ENCODE measurements around the gene UQCRHL. TPM values are rescaled to one million over a fixed set of nuclear protein-coding genes. Genes with fewer than 3 reads are reported as not detected.

Gene UQCRHL
- 1.4 and 2.3 TPM in 2 replicates for total RNA-seq

DNA sequence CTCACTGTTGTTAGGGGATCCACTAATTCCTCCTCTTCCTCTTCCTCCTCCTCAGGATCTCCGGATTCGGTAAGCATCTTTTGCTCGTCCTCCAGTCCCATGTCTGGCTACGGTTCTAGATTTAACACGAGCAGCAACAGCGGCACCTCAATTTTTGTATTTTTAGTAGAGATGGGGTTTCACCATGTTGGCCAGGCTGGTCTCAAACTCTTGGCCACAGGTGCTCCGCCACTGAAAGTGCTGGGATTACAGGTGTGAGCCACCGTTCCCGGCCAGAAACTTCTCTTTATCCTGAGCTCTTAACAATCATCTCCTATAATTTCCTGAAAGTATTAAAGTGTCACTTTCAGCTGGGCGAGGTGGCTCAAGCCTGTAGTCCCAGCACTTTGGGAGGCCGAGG lies at the start of gene UQCRHL:
Gene UQCRHL, minus strand, starts transcription at position 101 of the 400 bp plus-strand sequence. Its CDS starts 0 bp downstream, at position 101.

DNA sequence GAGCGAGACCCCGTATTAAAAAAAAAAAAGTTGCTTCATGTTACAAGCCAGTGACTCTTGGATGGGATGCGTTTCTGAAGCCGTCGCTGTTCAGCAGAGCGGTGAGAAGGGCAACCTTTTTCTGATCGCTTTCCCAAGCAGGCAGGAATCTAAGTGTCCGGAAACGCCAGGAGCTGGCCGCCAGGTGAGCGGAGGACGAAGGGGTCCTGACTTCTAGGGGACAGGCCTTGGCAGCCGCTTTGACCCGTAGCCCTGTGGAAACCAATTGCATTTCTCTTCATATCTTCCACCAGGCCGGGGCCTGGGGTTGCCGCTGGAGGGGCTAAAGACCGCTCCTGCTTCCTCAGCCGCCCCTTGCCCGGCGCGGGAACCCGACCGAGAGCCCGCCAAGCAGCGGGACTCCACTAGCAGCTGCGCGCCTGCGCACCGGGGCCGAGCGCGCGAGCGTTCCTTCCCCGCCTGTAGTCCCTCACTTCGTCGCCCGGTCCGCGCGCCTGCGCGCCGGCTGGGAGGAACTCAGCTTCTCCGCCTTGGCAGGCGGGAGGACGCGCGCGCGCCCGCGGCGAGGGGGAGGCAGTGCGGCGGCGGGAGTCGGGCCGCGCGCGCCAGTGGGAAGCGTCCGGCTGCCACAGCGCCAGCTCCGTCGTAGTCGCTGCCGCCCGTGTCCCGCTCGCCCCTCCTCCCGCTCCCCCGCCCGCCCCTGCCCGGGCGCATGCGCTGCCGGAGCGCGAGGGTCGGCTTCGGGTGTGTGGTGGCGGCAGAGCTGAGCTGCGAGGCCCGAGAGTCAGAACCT lies 39.8 kb upstream of the UQCRHL start, which contains the start of gene SPEN:
Gene SPEN, plus strand, starts transcription at position 608 of the 793 bp plus-strand sequence. CDS start 361 bp downstream, outside the sequence.

DNA sequence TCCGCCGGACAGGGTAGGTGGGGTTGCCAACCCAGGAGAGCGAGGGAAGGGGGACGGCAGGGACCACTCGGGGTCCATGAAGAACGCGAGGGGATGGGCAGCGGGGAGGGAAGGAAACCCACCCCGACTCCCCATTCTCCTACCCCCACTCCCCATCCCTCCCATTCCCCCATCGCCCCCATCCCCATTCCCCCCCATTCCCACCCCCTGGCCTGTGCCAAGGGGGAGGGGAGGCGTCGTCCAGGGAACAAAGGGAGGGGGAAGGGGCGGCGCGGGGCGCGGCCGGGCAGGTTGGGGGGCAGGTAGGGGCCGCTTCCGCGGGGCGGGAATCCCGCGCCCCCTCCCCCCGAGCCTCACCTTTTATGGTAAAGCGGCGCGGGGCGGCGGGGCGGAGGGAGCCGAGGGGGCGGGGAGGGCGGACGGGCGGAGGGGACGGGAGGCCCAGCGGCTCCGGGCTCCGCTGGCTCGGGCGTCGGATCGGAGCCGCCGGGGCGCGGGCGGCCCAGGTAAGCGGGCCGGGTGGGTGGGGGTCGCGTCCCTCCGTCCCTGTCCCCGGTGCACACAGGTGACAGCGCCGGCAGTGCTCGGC lies 49.0 kb downstream of the UQCRHL start, which contains the start of gene FBLIM1:
Gene FBLIM1, plus strand, starts transcription at position 453 of the 589 bp plus-strand sequence. CDS start 6,189 bp downstream, outside the sequence.

Other genes with a start within 250 kb of the UQCRHL start
- 0.93 and 2.3 TPM in 2 replicates for gene AGMAT, start 222.6 kb downstream of the UQCRHL start, total RNA-seq
- gene DDI2, start 190.2 kb downstream of the UQCRHL start, total RNA-seq = 35.0 and 38.3 TPM in 2 replicates
- 48.7 and 58.4 TPM in 2 replicates for gene PLEKHM2, start 123.3 kb downstream of the UQCRHL start, total RNA-seq
- gene SLC25A34, start 71.4 kb downstream of the UQCRHL start, total RNA-seq = 0.13 and 0.22 TPM in 2 replicates
- not detected in 2 replicates for gene TMEM82, start 65.2 kb downstream of the UQCRHL start, total RNA-seq
- gene FBLIM1, start 48.9 kb downstream of the UQCRHL start, total RNA-seq = 410 and 466 TPM in 2 replicates
- 51.5 and 54.0 TPM in 2 replicates for gene SPEN, start 40.1 kb upstream of the UQCRHL start, total RNA-seq
- gene ZBTB17, start 168.5 kb upstream of the UQCRHL start, total RNA-seq = 26.7 and 30.3 TPM in 2 replicates
- not detected in 2 replicates for gene SRARP, start 196.6 kb upstream of the UQCRHL start, total RNA-seq
- gene HSPB7, start 210.4 kb upstream of the UQCRHL start, total RNA-seq = not detected in 2 replicates
- not detected in 2 replicates for gene CLCNKA, start 214.4 kb upstream of the UQCRHL start, total RNA-seq
- gene CLCNKB, start 236.1 kb upstream of the UQCRHL start, total RNA-seq = not detected in 2 replicates